GM21447 (cell line): Measurements from ENCODE around the gene OR2H2.

Source experiments
- ATAC-seq: cut with Tn5 transposase; IDR thresholded peaks from one replicate; pipeline ENCODE4 v1.9.1; 2021; ENCODE audit not compliant: unreplicated experiment

OR2H2 gene

GRCh38 chr6:29590218-29590808, 5.4 kb downstream of the OR2H2 start:
- ATAC-seq, result no peak

GRCh38 chr6:29591677-29592076, 6.8 kb downstream of the OR2H2 start:
- ATAC-seq, result no peak

- ATAC-seq, result no peak
Observed at GRCh38 chr6:29593199-29593855, 8.4 kb downstream of the OR2H2 start.

GRCh38 chr6:29596381-29596900, 11.5 kb downstream of the OR2H2 start:
- ATAC-seq, result no peak

DNA sequence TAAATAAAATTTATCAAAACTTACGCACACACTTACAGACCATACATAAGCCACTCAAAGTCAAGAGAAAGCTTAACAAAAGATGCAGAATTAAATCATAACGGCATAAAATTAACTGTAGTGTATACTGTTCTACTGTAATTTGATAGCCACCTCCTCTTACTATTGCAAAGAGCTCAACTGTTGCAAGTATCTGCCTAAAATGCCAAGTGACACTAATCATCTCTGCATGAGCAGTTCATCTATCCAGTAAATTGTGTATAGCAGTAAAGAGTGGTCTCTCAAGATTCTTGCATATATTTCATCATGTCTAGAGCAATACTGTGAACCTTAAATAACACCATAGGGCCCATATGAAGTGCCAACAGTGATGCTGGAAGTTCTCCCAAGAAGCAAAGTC, 12.3 kb downstream of the OR2H2 start:
- no peak for ATAC-seq

- ATAC-seq, result no peak
Observed at GRCh38 chr6:29598172-29598747, 13.3 kb downstream of the OR2H2 start.

DNA sequence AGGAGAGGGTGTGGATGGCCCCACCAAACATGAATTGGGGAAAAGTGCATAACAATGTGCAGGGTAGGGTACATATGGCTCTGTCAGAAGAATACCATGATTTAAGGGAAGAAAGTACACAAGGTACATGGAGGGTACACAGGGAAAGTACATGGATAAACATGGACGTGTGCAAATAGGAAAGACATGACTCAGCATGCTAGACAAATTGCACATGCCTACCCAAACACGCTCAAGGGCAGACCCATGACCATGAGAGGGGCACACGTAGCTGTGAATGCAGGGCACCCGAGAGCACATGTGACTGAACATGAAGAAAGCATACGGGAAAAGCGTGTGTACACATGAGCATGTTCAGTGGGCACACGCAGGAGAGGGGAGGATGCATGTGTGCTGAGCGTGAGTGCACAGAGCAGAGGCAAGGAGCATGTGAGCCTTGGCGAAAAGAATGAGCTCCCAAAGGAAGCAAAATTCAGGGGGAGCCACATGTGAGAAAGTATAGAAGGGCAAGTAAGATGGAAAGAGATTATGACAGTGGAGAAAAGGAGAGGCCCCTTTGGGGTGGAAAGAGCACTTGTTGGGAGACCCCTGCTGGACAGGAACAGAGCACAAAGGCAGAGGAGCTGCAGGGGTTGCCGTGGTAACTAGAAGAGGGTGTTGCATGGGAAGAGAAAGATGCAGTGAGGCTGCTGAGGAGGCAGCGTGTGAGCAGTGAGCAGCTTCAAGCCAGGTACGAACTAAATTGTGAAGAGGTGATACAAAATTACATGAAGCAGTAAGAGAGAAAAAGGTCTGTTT, 17.8 kb downstream of the OR2H2 start:
- no peak for ATAC-seq

GRCh38 chr6:29603456-29603855, 18.5 kb downstream of the OR2H2 start:
- ATAC-seq, result no peak

- ATAC-seq, result no peak
Observed at GRCh38 chr6:29603930-29604329, 19.0 kb downstream of the OR2H2 start.

GRCh38 chr6:29608131-29608530, 23.2 kb downstream of the OR2H2 start:
- ATAC-seq, result no peak

GRCh38 chr6:29610540-29610939, 25.6 kb downstream of the OR2H2 start:
- no peak for ATAC-seq

DNA sequence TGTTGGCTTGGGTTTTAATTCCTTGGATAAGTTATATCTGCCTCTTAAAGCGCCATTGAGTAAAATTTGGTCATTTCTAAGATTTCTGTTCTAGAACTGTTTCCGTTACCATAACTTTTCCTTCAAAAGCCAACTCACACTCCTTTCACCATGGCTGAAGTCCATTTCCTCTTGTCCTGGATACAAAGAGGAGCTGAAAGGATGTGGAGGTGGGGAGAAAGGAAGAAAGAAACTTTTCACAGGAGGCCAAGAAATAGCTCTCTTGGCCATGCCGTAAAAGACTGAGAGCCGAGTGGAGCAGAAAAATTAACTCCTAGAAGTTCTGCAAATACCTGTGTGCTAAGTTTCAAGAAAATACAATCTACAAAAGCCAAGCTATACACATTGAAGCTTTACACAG, 26.5 kb downstream of the OR2H2 start:
- ATAC-seq, result no peak

DNA sequence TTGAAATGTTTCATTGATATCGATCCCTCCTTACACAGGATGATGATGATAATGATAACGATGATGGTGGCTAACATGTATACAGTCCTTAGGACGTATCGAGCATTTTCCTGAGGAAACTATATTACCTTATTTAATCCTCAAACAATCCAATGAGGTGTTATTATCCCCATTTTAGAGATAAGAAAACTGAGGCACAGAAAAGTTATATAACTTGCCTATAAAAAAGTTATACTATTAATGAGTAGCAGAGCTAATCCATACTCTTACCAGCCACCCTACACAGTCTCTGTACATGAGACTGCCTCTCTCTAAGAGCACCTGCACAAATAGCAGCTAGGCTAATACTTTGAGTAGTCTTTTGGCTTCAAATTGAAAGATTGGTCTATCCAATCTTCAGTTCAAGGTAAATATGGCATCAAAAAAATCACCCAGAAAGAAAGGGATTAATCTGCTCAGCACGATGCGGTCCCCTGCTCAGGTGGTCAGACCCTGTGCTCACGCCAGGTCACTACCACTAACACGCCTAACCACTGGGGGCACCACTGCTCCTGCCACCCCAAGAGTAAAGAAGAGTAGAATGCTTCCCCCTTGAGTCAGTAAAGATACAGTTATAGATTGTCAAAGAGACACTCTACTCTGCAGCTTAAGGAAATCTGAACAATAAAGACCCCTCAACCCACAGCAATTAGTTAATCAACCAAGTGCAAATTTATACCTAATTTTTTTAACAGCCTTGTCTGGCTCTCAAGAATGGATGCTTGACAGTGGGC, 33.0 kb downstream of the OR2H2 start:
- no peak for ATAC-seq

DNA sequence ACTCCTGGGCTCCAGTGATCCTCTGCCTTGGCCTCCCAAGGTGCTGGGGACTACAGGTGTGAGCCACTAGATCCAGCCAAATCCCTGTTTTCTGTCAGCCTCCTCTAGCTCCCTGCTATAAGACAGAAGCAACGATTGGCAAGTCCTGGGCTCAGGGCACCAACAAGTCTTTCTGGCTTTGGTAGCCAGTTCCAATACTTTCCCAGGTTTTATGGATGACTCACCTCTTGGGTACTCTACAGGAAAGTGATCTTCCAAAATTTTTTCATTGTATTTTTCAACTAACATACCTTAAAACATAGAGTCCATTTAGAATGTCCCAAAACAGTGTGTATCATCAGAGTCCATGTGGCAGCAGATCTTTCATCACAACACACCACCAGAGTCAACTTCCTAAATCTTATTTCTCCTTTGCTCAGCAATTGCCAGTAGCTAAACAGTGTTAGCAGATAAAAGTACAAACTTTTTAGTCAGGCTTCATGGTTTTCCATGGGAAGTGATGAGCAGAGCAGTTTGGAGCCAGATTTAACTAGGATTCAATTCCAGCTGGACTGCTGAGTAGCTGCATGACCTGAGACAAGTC, 34.7 kb downstream of the OR2H2 start:
- ATAC-seq, result no peak

DNA sequence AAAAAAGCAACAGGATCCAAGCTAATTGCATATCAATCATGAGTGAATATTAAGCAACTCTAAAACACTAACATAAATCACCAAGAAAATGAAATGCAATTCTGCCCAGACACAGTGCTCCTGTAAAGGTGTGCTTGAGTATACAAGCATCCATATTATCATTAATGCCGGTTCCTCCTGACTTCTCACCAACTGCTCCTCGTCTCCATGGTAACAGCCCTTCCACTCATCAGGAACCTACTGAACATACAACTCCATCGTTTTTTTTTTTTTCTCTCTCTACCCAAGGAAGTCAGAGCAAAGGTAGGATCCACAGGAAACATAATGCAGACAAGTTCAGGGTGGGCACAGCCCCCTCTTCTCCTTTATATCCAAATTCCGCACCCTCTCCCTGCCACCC, 35.7 kb downstream of the OR2H2 start:
- ATAC-seq, result no peak

DNA sequence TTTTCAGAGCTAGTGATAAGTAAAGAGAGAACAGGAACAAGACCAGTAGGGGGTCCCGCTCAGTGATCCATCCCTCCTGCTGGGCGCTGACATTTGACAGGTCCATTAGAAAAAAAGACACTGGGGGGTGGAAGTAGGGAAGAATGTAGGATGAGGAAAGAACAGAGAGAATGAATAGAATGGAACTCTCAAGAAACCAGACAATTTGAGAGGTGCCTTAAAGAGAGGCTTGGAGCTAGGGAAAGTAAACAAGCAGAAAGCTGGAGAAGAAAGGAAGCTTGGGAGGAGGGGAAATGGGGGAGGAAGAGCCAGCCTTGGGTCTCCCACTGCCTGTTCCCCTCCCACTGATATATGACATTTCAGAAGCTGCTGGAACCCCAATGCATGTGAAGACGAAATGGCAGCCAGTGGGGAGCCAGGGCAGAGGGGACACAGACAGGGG, 39.6 kb downstream of the OR2H2 start:
- no peak for ATAC-seq

DNA sequence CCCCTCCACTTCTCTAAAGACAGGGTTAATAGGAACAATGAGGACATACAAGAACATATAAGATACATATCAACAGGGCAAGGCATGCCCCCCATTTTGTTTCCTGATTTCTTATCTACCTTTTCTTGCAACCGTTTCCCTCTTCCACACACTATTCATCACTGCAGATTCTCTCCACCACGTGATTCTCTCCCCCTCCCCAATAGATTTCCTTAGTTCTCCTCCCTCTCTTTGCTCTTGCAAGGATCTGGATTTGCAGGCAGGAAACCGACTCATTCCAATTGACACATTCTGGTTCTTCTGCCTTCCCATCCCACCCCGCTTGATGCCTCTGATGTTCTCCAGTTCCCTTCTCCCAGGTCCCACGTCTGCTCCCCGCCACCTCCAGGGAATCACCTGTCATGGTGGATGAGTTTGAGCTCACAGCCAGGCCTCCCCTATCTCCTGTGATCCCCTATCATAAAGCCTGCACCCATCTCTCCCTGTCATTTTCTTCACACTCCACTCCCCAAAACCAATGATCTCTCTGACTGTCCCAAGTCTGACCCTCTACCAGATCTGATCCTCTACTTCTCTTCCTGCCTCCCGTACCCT, 40.5 kb downstream of the OR2H2 start:
- no peak for ATAC-seq

DNA sequence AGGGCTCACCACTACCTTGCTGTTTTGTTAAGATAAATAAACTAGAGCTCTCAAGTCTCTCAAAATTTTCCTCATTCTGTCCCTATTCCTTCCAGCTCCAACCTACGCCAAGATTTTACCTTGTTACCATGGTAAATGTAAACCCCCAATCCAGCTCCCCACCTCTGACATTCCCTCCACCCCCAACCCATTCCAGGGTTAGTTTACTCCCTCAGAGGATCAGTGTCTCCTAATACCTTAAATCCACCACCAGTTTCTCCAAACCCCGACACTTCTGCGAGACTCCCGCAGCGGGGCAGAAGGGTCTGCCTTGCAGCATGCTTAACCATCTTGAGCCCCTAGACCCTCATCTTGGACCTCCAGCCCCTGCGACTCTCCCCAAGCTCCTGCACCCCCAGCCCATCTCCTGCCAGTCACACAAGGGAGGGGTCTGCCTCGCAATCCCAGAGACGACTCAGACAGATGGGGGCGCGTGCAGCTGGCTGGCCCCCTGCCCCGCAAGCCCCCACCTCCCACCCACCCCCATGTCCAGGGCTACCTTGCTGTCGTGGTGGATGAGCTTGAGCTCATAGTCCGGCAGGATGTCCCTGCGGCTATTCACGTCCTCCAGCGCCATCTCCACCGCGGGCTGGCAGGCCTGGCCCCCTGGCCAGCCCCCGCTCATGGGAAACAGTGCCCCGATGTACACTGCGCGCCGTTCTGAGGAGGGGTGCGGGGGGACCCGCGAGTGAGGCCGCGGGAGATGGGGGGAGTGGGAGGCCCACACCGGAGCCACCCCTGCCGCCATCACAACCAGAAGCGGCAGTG, 42.2 kb downstream of the OR2H2 start:
- ATAC-seq, result no peak

GRCh38 chr6:29627755-29628418, 43.0 kb downstream of the OR2H2 start:
- ATAC-seq, result no peak
